ENCODE measurements around the gene TCF12.

Gene TCF12

DNA sequence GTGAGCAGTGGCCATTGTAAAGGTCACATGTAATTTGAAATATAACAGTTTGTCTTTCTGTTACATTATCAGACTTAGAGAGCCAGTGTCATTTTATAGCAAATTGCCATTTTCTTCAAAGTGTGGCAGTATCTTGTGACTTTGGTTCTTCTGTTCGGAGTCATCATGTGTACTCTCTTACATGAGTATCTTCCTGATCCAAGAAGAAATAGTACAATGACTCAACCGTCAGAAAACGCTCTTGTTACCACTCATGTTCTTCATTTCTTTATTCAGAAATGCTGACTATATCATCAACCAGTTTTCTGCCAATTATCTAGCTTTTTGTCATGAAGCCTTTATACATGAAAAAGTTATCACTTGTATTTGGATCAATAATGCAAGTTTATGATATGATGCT is 364.2 kb downstream of the TCF12 start:
- peaks cover 36% of the 10 kb centered on the region; the same call in 1 of the 2 replicates for H3K36me3 ChIP-seq (ENCODE audit: insufficient read depth, low read length)
- no peaks in the 10 kb centered on the region; the same call in 1 of the 2 replicates for H3F3A ChIP-seq (ENCODE audit: insufficient read depth, low read length)
- H3K4me3 ChIP-seq (ENCODE audit: low read depth, low read length, poor library complexity, severe bottlenecking), result peak overlapping the region; percentile 44
- H4K20me1 ChIP-seq (ENCODE audit: insufficient read depth, low read length), result no peaks in the 10 kb centered on the region
- no peak overlapping the region for H2AFZ ChIP-seq (ENCODE audit: low read length)
- H3K4me1 ChIP-seq (ENCODE audit: insufficient read depth, low read length, severe bottlenecking), result peaks cover 79% of the 10 kb centered on the region
- no peaks in the 10 kb centered on the region for H3K9me2 ChIP-seq (ENCODE audit: low read depth, low read length)
- H3K9me3 ChIP-seq (ENCODE audit: low read length), result no peaks in the 10 kb centered on the region
- H3K9ac ChIP-seq (ENCODE audit: low read length), result peak overlapping the region; percentile 32; the same call in 1 of the 2 replicates
- peak overlapping the region; percentile 55 for H3K4me2 ChIP-seq (ENCODE audit: low read length)
- H3K27ac ChIP-seq (ENCODE audit: low read depth, low read length, poor library complexity, severe bottlenecking), result peak overlapping the region; percentile 96
- no peak for TF ChIP-seq EZH2 (IDR thresholded peaks at IDR 0.05; ENCODE audit: borderline replicate concordance, low read length)
- TF ChIP-seq, protein P1, sequence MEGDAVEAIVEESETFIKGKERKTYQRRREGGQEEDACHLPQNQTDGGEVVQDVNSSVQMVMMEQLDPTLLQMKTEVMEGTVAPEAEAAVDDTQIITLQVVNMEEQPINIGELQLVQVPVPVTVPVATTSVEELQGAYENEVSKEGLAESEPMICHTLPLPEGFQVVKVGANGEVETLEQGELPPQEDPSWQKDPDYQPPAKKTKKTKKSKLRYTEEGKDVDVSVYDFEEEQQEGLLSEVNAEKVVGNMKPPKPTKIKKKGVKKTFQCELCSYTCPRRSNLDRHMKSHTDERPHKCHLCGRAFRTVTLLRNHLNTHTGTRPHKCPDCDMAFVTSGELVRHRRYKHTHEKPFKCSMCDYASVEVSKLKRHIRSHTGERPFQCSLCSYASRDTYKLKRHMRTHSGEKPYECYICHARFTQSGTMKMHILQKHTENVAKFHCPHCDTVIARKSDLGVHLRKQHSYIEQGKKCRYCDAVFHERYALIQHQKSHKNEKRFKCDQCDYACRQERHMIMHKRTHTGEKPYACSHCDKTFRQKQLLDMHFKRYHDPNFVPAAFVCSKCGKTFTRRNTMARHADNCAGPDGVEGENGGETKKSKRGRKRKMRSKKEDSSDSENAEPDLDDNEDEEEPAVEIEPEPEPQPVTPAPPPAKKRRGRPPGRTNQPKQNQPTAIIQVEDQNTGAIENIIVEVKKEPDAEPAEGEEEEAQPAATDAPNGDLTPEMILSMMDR (IDR thresholded peaks at IDR 0.05; ENCODE audit: low read length), result no peak
- H3K79me2 ChIP-seq (ENCODE audit: insufficient read depth, low read length), result no peaks in the 10 kb centered on the region
- no peaks in the 10 kb centered on the region for H3K27me3 ChIP-seq (ENCODE audit: insufficient read depth, low read length)

DNA sequence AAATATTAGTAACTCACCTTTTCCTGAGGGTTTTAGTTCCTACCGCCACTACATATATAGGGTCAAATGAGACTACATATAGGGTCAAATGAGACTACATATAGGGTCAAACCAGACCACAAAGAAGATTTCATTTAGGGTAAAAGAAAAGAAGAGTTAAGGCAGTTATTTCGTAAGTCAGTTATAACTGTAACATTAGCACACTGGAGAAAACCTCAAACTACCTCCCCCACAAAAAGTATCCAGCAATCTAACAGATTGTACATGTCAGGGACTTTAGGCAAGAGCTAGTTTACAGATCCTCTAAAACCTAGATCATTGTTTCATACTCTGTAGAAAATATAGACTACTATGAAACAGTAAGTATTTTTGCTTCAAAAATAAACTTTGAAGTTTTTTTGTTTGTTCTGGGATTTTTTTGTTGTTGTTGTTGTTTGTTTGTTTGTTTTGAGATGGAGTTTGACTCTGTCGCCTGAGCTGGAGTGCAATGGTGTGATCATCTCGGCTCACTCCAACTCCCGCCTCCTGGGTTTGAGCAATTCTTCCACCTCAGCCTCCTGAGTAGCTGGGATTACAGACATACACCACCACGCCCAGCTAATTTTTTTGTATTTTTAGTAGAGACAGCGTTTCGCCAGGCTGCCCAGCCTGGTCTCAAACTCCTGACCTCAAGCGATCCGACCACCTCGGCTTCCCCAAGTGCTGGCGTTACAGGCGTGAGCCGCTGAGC is 365.5 kb downstream of the TCF12 start:
- Histone ChIP-seq H3K36me3 (ENCODE audit: insufficient read depth, low read length) (peaks cover 45% of the 10 kb centered on the region), H3K4me3 (ENCODE audit: low read depth, low read length, poor library complexity, severe bottlenecking) (peak overlapping the region; percentile 44), H3K79me2 (ENCODE audit: insufficient read depth, low read length) (no peaks in the 10 kb centered on the region), H3K9me3 (ENCODE audit: low read length) (no peaks in the 10 kb centered on the region), H3K9ac (ENCODE audit: low read length) (peak overlapping the region; percentile 57), H2AFZ (ENCODE audit: low read length) (no peak overlapping the region), H3K4me1 (ENCODE audit: insufficient read depth, low read length, severe bottlenecking) (peaks cover 88% of the 10 kb centered on the region), H3K27me3 (ENCODE audit: insufficient read depth, low read length) (no peaks in the 10 kb centered on the region), H3F3A (ENCODE audit: insufficient read depth, low read length) (no peaks in the 10 kb centered on the region; the same call in 1 of the 2 replicates), H4K20me1 (ENCODE audit: insufficient read depth, low read length) (no peaks in the 10 kb centered on the region), H3K4me2 (ENCODE audit: low read length) (peak overlapping the region; percentile 55), H3K27ac (ENCODE audit: low read depth, low read length, poor library complexity, severe bottlenecking) (peak overlapping the region; percentile 96), H3K9me2 (ENCODE audit: low read depth, low read length) (no peaks in the 10 kb centered on the region)
- TF ChIP-seq, protein P1 (IDR thresholded peaks at IDR 0.05; ENCODE audit: low read length), result no peak
- TF ChIP-seq EZH2 (IDR thresholded peaks at IDR 0.05; ENCODE audit: borderline replicate concordance, low read length), result no peak

DNA sequence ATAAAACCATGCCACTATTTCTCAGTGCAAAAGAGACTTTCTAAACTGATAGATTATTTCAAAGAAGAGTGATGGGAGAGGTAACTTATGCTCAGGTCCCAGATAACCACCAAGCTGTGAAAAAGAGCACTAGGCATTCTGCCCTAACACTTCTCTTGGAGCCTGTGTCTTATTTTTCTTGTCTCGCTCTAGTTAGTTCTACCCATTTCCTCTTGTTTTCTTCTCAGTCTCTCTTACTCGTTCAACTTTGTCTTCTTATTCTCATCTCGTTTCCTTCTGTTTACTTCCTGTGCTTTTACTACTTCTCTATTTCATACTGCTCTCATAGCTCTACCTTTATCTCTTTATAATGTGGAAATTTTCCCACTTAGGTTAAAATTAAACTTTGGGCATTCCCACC is 366.1 kb downstream of the TCF12 start:
- peak overlapping the region; percentile 57; the same call in 1 of the 2 replicates for H3K9ac ChIP-seq (ENCODE audit: low read length)
- H3K36me3 ChIP-seq (ENCODE audit: insufficient read depth, low read length), result peaks cover 51% of the 10 kb centered on the region
- no peak overlapping the region for H2AFZ ChIP-seq (ENCODE audit: low read length)
- H3K27me3 ChIP-seq (ENCODE audit: insufficient read depth, low read length), result no peaks in the 10 kb centered on the region
- H3K27ac ChIP-seq (ENCODE audit: low read depth, low read length, poor library complexity, severe bottlenecking), result peak overlapping the region; percentile 96
- H3K9me2 ChIP-seq (ENCODE audit: low read depth, low read length), result no peaks in the 10 kb centered on the region
- H3K4me3 ChIP-seq (ENCODE audit: low read depth, low read length, poor library complexity, severe bottlenecking), result peak overlapping the region; percentile 44
- H3K9me3 ChIP-seq (ENCODE audit: low read length), result no peaks in the 10 kb centered on the region
- no peaks in the 10 kb centered on the region for H4K20me1 ChIP-seq (ENCODE audit: insufficient read depth, low read length)
- H3F3A ChIP-seq (ENCODE audit: insufficient read depth, low read length), result no peaks in the 10 kb centered on the region; the same call in 1 of the 2 replicates
- H3K79me2 ChIP-seq (ENCODE audit: insufficient read depth, low read length), result no peaks in the 10 kb centered on the region
- TF ChIP-seq EZH2 (IDR thresholded peaks at IDR 0.05; ENCODE audit: borderline replicate concordance, low read length), result no peak
- TF ChIP-seq, protein P1 (IDR thresholded peaks at IDR 0.05; ENCODE audit: low read length), result no peak
- H3K4me1 ChIP-seq (ENCODE audit: insufficient read depth, low read length, severe bottlenecking), result peaks cover 86% of the 10 kb centered on the region
- peak overlapping the region; percentile 55 for H3K4me2 ChIP-seq (ENCODE audit: low read length)
